GM04503 (cell line): ENCODE data around the gene PARP8.
"Not testable (repeated sequence)": the region's sequence is repeated elsewhere in the genome, so short reads cannot be mapped to it uniquely, and the experiment has no call there.

ENCODE experiments used
- DNase-seq: peaks from one replicate; pipeline ENCODE4 v3.0.0-alpha.2; 2012; ENCODE audit warnings: low read depth

The PARP8 gene

DNA sequence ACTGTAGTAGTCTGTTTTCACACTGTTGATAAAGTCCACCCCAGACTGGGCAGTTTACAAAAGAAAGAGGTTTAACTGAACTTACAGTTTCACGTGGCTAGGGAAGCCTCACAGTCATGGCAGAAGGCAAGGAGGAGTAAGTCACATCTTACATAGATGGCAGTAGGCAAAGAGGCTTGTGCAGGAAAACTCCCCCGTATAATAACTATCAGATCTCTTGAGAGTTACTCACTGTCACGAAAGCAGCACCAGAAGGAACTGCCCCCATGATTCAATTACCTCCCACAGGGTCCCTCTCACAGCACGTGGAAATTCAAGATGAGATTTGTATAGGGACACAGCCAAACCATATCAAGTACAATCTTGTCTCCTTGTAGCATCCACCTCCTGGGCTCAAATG, 21.1 kb downstream of the PARP8 start:
- no peak for DNase-seq

- DNase-seq, result no peak
Observed at GRCh38 chr5:50691399-50692016, 25.1 kb downstream of the PARP8 start.

DNA sequence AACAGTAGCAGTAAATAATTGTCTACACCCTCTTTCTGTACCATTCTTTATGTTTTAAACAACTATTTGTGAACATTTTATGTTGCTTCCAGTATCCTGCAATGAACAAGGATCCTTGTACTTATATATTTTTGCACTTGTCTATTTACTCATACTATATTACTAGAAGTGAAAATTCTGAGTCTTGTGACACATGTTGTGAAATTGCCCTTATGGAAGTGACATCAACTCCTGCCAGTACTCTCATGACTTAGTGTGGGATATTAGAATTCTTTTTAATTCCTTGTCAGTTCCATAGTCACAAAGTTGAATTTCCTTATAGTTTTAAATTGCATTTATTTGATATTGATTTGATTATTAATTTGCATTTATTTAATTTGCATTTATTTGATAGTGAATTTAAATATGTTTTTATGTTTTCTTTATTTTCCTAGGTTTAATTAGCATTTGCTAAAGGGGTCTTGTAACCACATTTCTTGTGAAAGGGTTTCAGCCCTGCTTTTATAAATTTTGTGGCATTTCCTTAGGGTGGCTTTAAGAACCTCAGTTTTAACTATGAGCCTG, 27.7 kb downstream of the PARP8 start:
- DNase-seq, result no peak

- not testable (repeated sequence) for DNase-seq
Observed at GRCh38 chr5:50694626-50695025, 28.2 kb downstream of the PARP8 start.

DNA sequence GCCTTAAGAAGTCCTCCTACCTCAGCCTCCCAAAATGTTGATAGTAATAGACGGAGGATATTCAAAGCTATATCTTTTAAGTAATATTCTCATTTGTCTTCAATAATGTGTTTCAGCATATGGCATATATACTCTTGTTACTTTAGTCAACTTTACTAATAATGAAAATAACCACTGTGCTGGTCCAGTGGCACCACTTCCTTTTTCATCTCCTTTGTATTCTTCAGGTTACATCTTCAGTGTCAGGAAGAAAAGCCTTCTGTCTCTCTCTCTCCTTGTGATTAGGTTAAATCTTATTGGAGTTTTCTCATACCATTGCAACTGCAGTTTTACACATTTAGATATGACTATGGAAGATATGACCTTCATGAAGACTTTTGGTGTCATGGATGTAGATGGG, 31.3 kb downstream of the PARP8 start:
- no peak for DNase-seq

- no peak for DNase-seq
Observed at GRCh38 chr5:50699737-50700136, 33.3 kb downstream of the PARP8 start.

DNA sequence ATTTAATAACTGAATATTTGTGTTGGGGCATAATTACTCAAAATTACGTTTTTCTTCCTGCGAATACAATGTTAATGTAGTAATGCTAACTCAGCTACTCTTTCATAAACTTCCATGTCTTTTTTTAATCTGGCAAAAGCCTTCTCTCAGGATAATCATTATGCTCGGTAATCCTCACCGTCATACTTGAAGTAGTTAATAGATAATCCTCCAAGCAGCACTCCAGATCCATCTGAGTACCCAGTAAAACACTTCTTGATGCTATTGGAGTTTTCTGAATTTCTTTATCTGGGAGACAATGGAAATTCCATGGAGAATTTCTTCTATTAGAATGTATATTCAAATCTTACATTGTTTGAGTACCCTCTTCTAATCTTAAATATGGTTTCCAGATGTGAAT, 34.3 kb downstream of the PARP8 start:
- no peak for DNase-seq

DNA sequence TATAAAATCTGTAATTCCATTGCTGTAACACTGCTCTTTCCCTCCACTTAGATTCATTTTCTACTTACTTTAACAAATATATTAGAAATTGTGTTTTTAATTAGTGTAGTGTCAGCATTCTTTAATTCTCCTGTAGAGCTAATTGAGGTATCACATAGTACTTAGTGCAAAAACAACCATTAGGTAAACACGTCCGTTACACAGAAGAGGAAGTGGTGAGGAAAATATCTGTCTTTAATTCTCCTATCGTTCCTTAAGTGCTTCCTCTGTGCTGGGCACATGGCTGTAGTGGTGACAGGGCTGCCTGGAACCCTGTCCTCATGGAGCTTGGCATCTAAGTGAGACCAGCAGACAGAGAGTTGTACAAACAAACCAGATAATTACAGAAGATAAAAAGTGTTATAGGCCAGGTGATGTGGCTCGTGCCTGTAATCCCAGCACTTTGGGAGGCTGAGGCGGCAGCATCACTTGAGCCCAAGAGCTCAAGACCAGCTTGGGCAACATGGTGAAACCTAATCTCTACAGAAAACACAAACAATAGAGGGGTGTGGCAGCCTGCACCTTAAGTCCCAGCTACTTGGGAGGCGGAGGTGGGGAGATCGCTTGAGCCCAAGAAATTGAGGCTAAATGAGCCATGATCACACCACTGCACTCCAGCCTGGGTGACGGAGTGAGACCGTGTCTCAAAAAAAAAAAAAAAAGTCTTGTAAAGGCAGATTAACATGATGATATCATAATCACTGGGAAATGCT, 36.4 kb downstream of the PARP8 start:
- no peak for DNase-seq

DNA sequence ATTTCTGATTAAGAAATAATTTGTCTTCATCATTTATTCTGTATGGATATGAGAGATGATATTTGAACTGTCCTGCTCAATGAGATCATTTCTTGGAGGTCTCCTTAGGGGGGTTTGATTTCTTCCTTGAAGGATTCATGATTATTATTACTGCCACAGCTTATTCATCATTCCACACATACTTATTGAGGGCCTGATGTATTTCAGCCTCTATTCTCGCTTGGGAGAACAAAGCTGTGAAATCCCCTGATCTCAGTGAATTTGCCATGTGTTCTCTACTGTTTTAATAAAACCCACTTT, 36.9 kb downstream of the PARP8 start:
- DNase-seq, result no peak

DNA sequence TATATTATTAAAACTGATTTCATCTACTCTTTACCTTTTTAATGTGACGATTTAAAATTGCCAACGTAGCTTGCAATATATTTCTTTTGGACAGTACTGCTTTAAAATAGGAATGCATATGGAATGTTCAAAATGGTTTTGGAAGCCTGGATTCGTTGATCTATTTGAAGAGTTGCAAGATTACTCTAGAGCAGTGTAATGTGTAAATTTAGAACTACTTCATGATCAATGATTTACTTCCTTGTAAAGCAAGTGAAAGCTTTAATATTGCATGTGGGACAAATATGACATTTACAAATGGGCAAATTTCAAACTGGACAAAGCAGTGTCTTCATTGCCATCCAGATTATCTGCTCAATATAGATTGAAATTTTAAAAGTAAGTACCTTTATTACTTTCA, 38.3 kb downstream of the PARP8 start:
- DNase-seq, result no peak

DNA sequence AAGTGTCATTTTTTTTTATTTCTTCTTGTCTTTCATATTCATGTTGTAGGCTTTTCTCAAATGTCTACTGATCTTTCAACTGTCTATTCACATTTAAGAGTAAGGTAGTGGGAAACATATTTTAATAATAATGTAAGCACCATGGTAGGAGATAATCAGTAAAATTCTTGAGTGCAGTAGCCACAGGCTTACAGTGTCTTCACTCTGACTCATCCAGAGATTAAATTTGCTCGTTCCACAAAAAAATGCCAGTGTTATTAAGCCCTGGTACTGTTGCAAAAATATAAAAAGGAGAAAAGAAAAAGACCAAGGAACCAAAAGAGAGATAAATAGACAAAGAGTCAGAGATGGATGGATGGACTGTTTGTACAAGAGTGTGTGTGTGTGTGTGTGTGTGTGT, 43.0 kb downstream of the PARP8 start:
- no peak for DNase-seq

DNA sequence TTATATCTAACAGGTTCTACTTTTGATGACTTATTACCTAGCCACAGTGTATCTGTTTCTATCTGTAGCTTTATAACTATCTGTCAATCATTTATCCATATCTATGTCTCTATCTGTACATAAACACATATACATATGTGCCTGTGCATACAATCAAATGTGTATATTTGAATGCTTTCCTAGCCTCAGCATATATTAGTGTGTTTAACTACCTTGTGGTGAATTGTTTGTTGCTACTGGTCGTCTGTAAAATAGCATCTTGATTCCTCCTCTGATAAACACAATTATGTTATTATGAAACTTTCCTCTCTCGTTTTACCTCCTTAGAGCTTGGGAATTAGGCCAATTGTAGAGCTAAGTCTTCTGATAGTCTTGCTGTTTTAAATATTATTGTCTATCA, 44.4 kb downstream of the PARP8 start:
- DNase-seq, result no peak

- no peak for DNase-seq
Observed at GRCh38 chr5:50711280-50711679, 44.8 kb downstream of the PARP8 start.

DNA sequence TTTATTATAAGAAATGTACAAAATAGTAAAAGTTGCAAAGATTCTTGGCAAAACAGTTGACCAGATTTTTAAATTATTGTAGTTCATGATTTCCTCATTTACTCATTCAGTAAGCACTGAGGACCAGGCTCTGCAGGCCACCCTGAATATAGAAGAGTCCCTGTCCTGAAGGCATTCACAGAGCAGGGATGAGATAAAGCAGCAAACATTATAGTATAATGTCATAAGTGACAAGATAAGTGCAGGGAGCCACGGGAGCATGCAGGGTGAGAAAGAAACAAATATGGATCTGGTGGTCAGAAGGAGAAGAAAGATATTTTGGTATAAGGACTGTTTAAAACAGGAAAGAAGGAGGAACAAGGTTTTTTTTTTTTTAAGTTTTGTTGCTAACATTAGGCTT, 46.0 kb downstream of the PARP8 start:
- DNase-seq, result no peak

GRCh38 chr5:50715001-50715400, 48.6 kb downstream of the PARP8 start:
- no peak for DNase-seq

GRCh38 chr5:50716134-50716533, 49.7 kb downstream of the PARP8 start:
- no peak for DNase-seq

DNA sequence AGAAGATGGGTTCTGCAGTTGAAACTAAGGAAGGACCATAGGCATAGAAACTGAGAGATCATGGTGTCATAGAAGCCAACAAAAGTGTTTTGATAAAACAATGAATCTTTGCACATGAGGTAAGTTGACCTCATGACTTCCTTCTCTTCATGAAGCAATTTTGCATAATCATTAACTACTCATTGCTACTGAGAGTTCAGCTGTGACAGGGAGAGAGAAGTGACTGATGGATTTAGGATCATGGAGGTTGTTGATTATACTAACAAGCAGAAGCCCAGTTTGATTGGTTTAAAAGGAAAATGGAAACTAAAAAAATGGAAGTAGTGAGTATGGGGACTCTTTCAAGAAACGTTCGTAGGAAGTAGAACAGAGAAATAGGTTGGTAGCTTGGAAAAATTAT, 51.2 kb downstream of the PARP8 start:
- no peak for DNase-seq

- no peak for DNase-seq
Observed at GRCh38 chr5:50720061-50720710, 53.7 kb downstream of the PARP8 start.

GRCh38 chr5:50722223-50722622, 55.8 kb downstream of the PARP8 start:
- no peak for DNase-seq

DNA sequence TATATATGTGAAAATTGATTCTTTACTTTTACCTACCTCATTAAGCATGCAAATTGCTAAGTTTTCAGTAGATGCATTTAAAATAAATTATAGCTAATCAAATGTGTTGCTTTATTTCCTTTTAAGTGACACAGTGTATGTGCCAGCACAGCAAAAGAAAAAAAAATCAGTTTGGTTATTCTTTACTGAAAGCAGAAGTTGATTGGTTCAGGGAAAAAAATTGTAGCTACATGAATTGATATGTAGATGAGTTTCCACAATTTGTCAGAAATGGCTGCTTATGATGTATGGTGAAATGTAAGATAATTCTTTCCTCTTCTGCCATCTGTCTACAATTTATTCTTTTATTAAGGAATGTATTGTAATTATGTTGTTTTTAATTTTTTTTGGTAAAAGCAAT, 57.8 kb downstream of the PARP8 start:
- no peak for DNase-seq

DNA sequence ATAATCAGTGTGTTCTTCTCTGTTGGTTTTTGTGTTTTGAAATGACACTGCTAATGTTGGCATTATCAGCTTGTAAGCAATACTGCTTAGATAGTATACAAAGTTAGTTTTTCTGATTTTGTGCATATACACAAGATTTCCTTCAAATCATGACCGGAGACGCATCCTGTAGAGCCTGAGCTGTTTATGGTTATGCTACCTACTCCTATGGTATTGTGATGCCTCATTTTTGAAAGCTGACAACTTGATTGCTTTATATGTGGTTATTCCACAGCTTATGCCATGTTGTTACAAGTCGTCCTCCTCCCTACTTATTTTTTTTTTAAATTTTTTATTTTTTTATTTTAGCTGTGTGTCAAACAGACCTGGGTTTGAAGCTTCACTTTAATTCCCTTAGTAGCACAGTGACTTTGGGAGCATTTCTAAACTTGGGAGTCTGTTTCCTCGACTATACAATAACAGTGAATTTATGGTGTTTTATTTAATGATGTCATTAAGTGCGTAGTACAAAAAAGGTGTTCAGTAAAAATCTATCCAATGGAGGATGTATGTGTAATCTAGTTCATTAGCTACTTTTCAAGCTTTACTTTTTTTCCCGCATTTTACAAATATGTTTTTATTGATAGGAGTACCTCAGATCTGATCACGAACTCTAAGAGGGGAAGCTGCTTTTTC, 59.5 kb downstream of the PARP8 start:
- DNase-seq, result no peak

- DNase-seq, result no peak
Observed at GRCh38 chr5:50726475-50727148, 60.2 kb downstream of the PARP8 start.
